Limb (tissue), 2 donors: ENCODE results near the gene OXSR1.
"Not testable (repeated sequence)": the region's sequence is repeated elsewhere in the genome, so short reads cannot be mapped to it uniquely, and the experiment has no call there.

Experiments used
- DNase-seq, 2 donors: peaks; one replicate each; pipeline ENCODE4 v3.0.0-alpha.2; 2016; ENCODE audit errors: extremely low spot score in 2 of 2

Gene OXSR1

GRCh38 chr3:38165722-38166387 lies 518 bp downstream of the OXSR1 start:
- DNase-seq, result peak in 1 of 2 donors; percentile 20

GRCh38 chr3:38167591-38167990 lies 2.3 kb downstream of the OXSR1 start:
- no peak for DNase-seq

- no peak for DNase-seq
Observed at GRCh38 chr3:38168151-38169026, 3.1 kb downstream of the OXSR1 start.

- DNase-seq, result no peak
Observed at GRCh38 chr3:38169027-38169317, 3.6 kb downstream of the OXSR1 start.

- DNase-seq, result no peak
Observed at GRCh38 chr3:38170722-38171121, 5.4 kb downstream of the OXSR1 start.

GRCh38 chr3:38171622-38172021 lies 6.3 kb downstream of the OXSR1 start:
- no peak for DNase-seq

GRCh38 chr3:38173834-38174418 lies 8.6 kb downstream of the OXSR1 start:
- no peak for DNase-seq

- no peak for DNase-seq
Observed at GRCh38 chr3:38177181-38177580, 11.8 kb downstream of the OXSR1 start.

- no peak for DNase-seq
Observed at GRCh38 chr3:38186781-38187180, 21.4 kb downstream of the OXSR1 start.

GRCh38 chr3:38190481-38190881 lies 25.1 kb downstream of the OXSR1 start:
- DNase-seq, result no peak

- DNase-seq, result not testable (repeated sequence)
Observed at GRCh38 chr3:38202931-38203330, 37.6 kb downstream of the OXSR1 start.

- DNase-seq, result no peak
Observed at GRCh38 chr3:38203690-38204089, 38.4 kb downstream of the OXSR1 start.

- no peak for DNase-seq
Observed at GRCh38 chr3:38204599-38205471, 39.5 kb downstream of the OXSR1 start.

- no peak for DNase-seq
Observed at GRCh38 chr3:38205472-38205805, 40.1 kb downstream of the OXSR1 start.

GRCh38 chr3:38207254-38208003 lies 42.1 kb downstream of the OXSR1 start:
- no peak for DNase-seq

- DNase-seq, result no peak
Observed at GRCh38 chr3:38210141-38210757, 44.9 kb downstream of the OXSR1 start.

- DNase-seq, result no peak
Observed at GRCh38 chr3:38212141-38212540, 46.8 kb downstream of the OXSR1 start.

GRCh38 chr3:38214560-38214959 lies 49.2 kb downstream of the OXSR1 start:
- DNase-seq, result no peak

- no peak for DNase-seq
Observed at GRCh38 chr3:38219609-38220197, 54.4 kb downstream of the OXSR1 start.

- no peak for DNase-seq
Observed at GRCh38 chr3:38221005-38221404, 55.7 kb downstream of the OXSR1 start.
